Loucy (cell line): ENCODE data around the gene MDFI.

Source experiments
- H2AFZ ChIP-seq: fragments of 200-600 bp; sonication (generic); 2 replicates; pipeline ENCODE4 v1.6.0; 2016; ENCODE audit warnings: antibody characterized with exemption, mild to moderate bottlenecking, low read length, moderate library complexity
- H3F3A ChIP-seq: fragments of 200-600 bp; 2 replicates; pipeline ENCODE4 v1.6.0; 2016; ENCODE audit warnings: antibody characterized with exemption, low read depth, mild to moderate bottlenecking
- H3K27me3 ChIP-seq: fragments of 200-600 bp; sonication (generic); 2 replicates; pipeline ENCODE4 v1.6.1; 2014; ENCODE audit warnings: low read length, mild to moderate bottlenecking; ENCODE audit not compliant: insufficient read depth, poor library complexity, severe bottlenecking
- H3K36me3 ChIP-seq: fragments of 200-600 bp; sonication (generic); 2 replicates; pipeline ENCODE4 v1.6.1; 2016; ENCODE audit warnings: low read length; ENCODE audit not compliant: insufficient read depth
- H3K4me1 ChIP-seq: fragments of 200-600 bp; sonication (generic); 2 replicates; pipeline ENCODE4 v1.5.1; 2014; ENCODE audit warnings: low read length, mild to moderate bottlenecking; ENCODE audit not compliant: insufficient read depth, poor library complexity, severe bottlenecking
- H3K4me2 ChIP-seq: fragments of 200-600 bp; sonication (generic); 2 replicates; pipeline ENCODE4 v1.6.0; 2014; ENCODE audit warnings: antibody characterized with exemption, low read length, low read depth, mild to moderate bottlenecking; ENCODE audit not compliant: poor library complexity, severe bottlenecking
- H3K4me3 ChIP-seq: fragments of 200-600 bp; sonication (generic); 2 replicates; pipeline ENCODE4 v1.5.1; 2014; ENCODE audit warnings: low read length, mild to moderate bottlenecking, mixed read lengths; ENCODE audit not compliant: poor library complexity, severe bottlenecking
- H3K79me2 ChIP-seq: fragments of 200-600 bp; sonication (generic); 2 replicates; pipeline ENCODE4 v1.6.1; 2014; ENCODE audit warnings: low read length; ENCODE audit not compliant: insufficient read depth
- H3K9ac ChIP-seq: fragments of 200-600 bp; sonication (generic); 2 replicates; pipeline ENCODE4 v1.6.0; 2014; ENCODE audit warnings: mild to moderate bottlenecking, low read depth, low read length, moderate library complexity; ENCODE audit not compliant: poor library complexity, severe bottlenecking
- H3K9me2 ChIP-seq: fragments of 200-600 bp; sonication (generic); replicated peaks from 2 replicates; pipeline ENCODE4 v1.6.1; 2016; ENCODE audit warnings: low read depth, low read length, mixed read lengths
- H3K9me3 ChIP-seq: fragments of 200-600 bp; sonication (generic); 2 replicates; pipeline ENCODE4 v1.6.1; 2014; ENCODE audit warnings: mild to moderate bottlenecking, antibody characterized with exemption, low read length, low read depth; ENCODE audit not compliant: insufficient read depth
- H4K20me1 ChIP-seq: fragments of 200-600 bp; sonication (generic); 2 replicates; pipeline ENCODE4 v1.6.0; 2014; ENCODE audit warnings: antibody characterized with exemption, low read length, mild to moderate bottlenecking; ENCODE audit not compliant: insufficient read depth, poor library complexity, severe bottlenecking
- EZH2phosphoT487 ChIP-seq: fragments of 200-600 bp; IDR thresholded peaks from 2 replicates; pipeline ENCODE4 v1.6.1; 2018; ENCODE audit warnings: antibody characterized with exemption, mild to moderate bottlenecking, moderate library complexity, borderline replicate concordance
- TF ChIP-seq, protein P1 (sequence below): fragments of 200-600 bp; sonication (generic); conservative IDR thresholded peaks from 2 replicates; pipeline ENCODE4 v1.5.1; 2014; ENCODE audit warnings: mild to moderate bottlenecking, antibody characterized with exemption, low read length

The MDFI gene

DNA sequence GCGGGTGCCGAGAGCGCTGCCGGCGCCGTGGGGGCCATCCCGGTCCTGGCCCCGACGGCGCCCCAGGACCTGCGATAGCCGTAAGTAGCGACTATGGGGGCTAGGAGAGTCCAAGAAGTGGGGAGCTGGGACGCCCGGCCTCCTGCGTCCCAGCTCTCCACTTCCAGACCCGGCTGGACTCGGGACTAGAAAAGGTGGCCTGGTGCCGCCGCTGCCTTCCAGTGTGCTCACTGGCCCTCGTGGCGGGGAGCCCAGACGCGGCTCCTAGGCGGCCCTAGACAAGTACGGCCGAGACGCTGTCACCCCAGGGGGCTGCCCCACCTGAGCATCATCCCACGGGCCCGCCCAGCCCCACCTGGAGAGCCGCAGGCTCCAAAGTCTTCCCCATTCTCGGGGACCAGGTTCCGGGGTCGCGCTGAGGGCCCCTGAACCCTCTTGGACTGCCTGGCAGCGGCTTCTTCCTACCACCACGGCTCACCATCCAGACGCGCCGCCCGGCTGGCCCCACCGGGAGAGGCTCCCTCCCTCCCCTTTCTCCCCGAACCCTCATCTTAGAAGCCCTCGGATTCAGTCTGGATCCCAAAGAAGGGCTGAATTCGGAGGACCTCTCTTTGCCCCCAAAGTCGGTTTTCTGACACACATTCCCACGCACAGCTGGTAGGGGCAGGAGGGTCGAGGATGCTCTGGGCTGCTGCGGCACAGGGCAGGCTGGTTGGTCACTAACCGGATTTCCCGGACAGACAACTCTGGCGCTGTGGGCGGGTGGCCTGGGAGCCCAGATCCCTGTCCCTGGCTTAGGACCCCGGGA, 870 bp upstream of the MDFI start:
- Histone ChIP-seq H3K9ac (peak overlapping the region; percentile 96), H3F3A (peaks cover 13% of the 10 kb centered on the region), H2AFZ (peak overlapping the region; percentile 40; the same call in 1 of the 2 replicates), H3K4me3 (peak overlapping the region; percentile 92), H3K27me3 (no peaks in the 10 kb centered on the region), H3K4me2 (peak overlapping the region; percentile 92), H3K4me1 (peaks cover 80% of the 10 kb centered on the region), H3K79me2 (peaks cover 55% of the 10 kb centered on the region), H3K9me2 (no peaks in the 10 kb centered on the region), H3K9me3 (no peaks in the 10 kb centered on the region), H3K36me3 (no peaks in the 10 kb centered on the region), H4K20me1 (peaks cover 7% of the 10 kb centered on the region)
- no peak for TF ChIP-seq EZH2phosphoT487
- TF ChIP-seq, protein P1, sequence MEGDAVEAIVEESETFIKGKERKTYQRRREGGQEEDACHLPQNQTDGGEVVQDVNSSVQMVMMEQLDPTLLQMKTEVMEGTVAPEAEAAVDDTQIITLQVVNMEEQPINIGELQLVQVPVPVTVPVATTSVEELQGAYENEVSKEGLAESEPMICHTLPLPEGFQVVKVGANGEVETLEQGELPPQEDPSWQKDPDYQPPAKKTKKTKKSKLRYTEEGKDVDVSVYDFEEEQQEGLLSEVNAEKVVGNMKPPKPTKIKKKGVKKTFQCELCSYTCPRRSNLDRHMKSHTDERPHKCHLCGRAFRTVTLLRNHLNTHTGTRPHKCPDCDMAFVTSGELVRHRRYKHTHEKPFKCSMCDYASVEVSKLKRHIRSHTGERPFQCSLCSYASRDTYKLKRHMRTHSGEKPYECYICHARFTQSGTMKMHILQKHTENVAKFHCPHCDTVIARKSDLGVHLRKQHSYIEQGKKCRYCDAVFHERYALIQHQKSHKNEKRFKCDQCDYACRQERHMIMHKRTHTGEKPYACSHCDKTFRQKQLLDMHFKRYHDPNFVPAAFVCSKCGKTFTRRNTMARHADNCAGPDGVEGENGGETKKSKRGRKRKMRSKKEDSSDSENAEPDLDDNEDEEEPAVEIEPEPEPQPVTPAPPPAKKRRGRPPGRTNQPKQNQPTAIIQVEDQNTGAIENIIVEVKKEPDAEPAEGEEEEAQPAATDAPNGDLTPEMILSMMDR: no peak

DNA sequence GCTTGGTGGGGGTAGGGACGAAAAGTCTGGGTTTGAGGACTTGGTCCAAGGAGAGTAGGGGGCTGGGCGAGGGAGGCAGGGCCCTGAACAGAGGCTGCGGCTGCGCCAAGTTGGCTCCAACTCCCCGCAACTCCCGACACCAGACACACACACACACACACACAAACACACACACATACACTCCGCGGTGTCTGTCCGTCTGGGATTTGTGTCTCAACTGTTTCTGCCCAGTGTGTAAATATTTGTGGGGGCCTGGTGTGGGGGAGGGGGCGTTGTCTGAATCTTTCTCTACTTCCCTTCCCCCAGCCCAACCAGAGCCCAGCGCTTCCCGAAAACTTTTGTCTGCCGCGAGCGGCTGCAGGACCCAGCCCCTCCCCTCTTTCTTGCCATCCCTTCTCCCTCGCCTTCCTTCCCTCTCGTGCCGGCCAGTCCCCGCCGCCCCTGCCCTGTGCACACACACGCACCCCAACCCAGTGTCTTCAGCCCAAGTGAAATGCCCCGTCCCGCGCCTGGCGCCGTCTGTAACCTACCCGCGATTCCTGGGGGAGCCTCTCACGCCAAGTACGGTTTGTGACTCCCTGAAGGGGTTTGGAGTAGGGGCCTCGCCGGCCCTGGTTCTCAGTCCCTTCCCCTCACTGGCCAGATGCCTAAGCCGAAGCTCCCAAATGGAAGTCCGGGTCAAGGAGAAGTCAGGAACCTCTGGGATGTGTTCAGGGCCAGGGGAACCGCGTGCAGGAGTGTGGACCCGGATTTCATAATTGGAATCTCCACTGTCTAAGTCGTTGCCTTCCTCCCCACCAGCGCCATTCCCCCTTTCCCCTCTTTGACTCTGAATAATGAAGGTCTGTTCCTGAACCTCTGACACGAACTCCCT, 904 bp downstream of the MDFI start:
- Histone ChIP-seq H3K4me2 (peak overlapping the region; percentile 92), H3K27me3 (no peaks in the 10 kb centered on the region), H3F3A (peaks cover 3% of the 10 kb centered on the region; the same call in 1 of the 2 replicates), H3K79me2 (peaks cover 72% of the 10 kb centered on the region), H2AFZ (peak overlapping the region; percentile 40; the same call in 1 of the 2 replicates), H3K9me3 (no peaks in the 10 kb centered on the region), H3K9me2 (no peaks in the 10 kb centered on the region), H3K9ac (peak overlapping the region; percentile 96), H3K4me3 (peak overlapping the region; percentile 92), H3K36me3 (no peaks in the 10 kb centered on the region), H4K20me1 (peaks cover 10% of the 10 kb centered on the region), H3K4me1 (peaks cover 84% of the 10 kb centered on the region)
- TF ChIP-seq EZH2phosphoT487: no peak
- TF ChIP-seq, protein P1: no peak

GRCh38 chr6:41639809-41640371, 1.6 kb downstream of the MDFI start:
- Histone ChIP-seq H3K4me3 (peak overlapping the region; percentile 92), H3K27me3 (no peaks in the 10 kb centered on the region), H3K4me2 (peak overlapping the region; percentile 92), H3K36me3 (no peaks in the 10 kb centered on the region), H3K4me1 (peaks cover 84% of the 10 kb centered on the region), H2AFZ (no peak overlapping the region), H3K9me3 (no peaks in the 10 kb centered on the region), H4K20me1 (peaks cover 10% of the 10 kb centered on the region), H3K9me2 (no peaks in the 10 kb centered on the region), H3K9ac (peak overlapping the region; percentile 96), H3F3A (no peaks in the 10 kb centered on the region), H3K79me2 (peaks cover 80% of the 10 kb centered on the region)
- no peak for TF ChIP-seq EZH2phosphoT487
- TF ChIP-seq, protein P1: no peak
